Activated naive CD8-positive, alpha-beta T cell treated with anti-CD3 and anti-CD28 coated beads for 36 hours (primary cell): Measurements from ENCODE around the gene APCDD1. TPM values are rescaled to one million over a fixed set of nuclear protein-coding genes. Genes with fewer than 3 reads are reported as not detected.

Experiments
- DNase-seq: peaks from one replicate; pipeline ENCODE4 v3.0.0; 2021
- H3K27ac Mint-ChIP-seq: one replicate; pipeline ENCODE4 v1.8.0; 2022; ENCODE audit warnings: mild to moderate bottlenecking, moderate library complexity, mixed read lengths
- H3K27me3 Mint-ChIP-seq: one replicate; pipeline ENCODE4 v1.8.0; 2022; ENCODE audit warnings: mild to moderate bottlenecking, mixed read lengths
- H3K36me3 Mint-ChIP-seq: one replicate; pipeline ENCODE4 v1.8.0; 2021; ENCODE audit warnings: mild to moderate bottlenecking, mixed read lengths
- H3K4me1 Mint-ChIP-seq: one replicate; pipeline ENCODE4 v1.8.0; 2021; ENCODE audit warnings: mixed read lengths
- H3K4me3 Mint-ChIP-seq: one replicate; pipeline ENCODE4 v1.8.0; 2022; ENCODE audit warnings: mild to moderate bottlenecking, moderate library complexity, mixed read lengths
- H3K9me3 Mint-ChIP-seq: one replicate; pipeline ENCODE4 v1.8.0; 2022; ENCODE audit warnings: mixed read lengths
- total RNA-seq, 2 experiments: library from RNA; stranded (reverse); gene quantifications; one replicate each; pipeline ENCODE4 v1.2.3, GENCODE V29; 2021

The APCDD1 gene
- total RNA-seq, 2 experiments from 2014 or later, result not detected

DNA sequence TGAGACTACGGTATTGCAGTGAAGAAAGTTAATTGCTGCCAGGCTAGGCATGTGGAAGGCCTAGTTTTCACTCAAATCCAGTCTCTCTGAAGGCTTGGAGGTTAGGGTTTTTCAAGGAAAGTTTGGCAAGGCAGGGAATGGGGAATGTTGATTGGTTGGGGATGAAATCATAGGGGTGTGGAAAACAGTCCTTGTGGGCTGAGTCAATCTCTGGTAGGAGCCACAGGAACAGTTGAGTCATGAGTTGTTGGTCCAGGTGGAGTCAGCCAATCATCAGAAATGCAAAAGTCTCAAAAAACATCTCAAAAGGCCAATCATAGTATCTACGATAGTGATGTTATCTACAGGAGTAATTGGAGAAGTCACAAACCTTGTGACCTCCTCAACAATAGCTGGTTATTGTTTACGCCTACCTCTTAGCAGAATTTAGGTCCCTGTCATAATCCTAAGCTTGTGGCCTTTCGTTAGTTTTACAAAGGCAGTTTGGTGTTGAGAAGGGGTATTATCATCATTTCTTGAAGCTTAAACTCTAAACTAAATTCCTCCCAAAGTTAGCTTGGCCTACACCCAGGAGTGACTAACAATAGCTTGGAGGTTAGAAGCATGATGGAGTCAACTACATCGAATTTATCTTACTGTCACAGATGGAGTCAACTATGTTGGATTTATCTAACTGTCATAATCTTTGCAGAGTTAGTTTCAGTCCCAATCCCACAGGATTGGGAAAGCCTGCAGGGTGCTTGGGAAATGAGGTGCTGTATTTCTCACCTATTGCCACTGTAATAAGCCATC, 33.7 kb upstream of the APCDD1 start:
- Mint-ChIP-seq H3K27me3 (no peaks in the 10 kb centered on the region), H3K4me3 (no peak overlapping the region), H3K27ac (no peak overlapping the region), H3K36me3 (no peaks in the 10 kb centered on the region), H3K4me1 (no peaks in the 10 kb centered on the region), H3K9me3 (no peaks in the 10 kb centered on the region)
- no peak for DNase-seq

DNA sequence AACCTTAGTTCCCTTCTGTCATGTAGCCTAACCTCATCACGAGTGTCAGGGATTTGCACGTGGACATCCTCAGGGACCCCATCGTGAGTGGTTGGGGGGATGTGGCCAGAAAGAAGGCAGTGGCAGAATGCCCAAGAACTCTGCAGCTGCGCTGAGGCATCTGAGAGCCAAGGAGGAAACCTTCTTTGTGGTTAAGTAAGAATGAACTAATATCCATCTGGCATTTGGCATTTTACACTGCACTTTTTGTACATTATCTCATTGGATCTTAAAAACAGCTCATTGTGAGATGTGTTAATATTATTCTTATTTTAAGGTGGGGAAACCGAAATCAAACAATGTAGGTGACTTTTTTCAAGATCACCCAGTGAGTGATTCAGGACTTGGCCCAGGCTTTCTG, 32.6 kb upstream of the APCDD1 start:
- no peak overlapping the region for H3K4me3 Mint-ChIP-seq
- H3K36me3 Mint-ChIP-seq, result no peaks in the 10 kb centered on the region
- H3K4me1 Mint-ChIP-seq, result no peaks in the 10 kb centered on the region
- no peak for DNase-seq
- H3K27me3 Mint-ChIP-seq, result no peaks in the 10 kb centered on the region
- H3K9me3 Mint-ChIP-seq, result no peaks in the 10 kb centered on the region
- no peak overlapping the region for H3K27ac Mint-ChIP-seq

DNA sequence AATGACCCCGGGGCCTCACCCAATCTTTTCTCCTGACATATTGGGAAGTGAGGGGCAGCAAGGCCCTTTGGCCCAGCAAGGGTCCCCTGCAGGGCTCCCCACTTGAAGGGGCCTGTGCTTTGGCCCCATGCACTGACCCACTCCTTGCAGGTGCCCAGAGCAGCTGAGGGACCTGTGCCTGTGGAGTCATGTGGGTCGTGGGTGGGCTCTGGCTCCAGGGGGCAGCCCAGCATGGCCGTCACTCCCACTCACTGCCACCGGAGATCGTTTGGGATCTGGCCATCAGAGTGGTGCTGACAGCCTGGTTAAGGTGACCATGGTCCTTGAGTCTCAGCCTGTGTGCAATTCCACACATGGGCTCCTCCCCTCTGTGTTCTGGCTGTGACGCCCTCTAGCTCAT, 31.7 kb upstream of the APCDD1 start:
- Mint-ChIP-seq H3K4me1 (no peaks in the 10 kb centered on the region), H3K27me3 (no peaks in the 10 kb centered on the region), H3K9me3 (no peaks in the 10 kb centered on the region), H3K36me3 (no peaks in the 10 kb centered on the region), H3K4me3 (no peak overlapping the region), H3K27ac (no peak overlapping the region)
- DNase-seq, result no peak

DNA sequence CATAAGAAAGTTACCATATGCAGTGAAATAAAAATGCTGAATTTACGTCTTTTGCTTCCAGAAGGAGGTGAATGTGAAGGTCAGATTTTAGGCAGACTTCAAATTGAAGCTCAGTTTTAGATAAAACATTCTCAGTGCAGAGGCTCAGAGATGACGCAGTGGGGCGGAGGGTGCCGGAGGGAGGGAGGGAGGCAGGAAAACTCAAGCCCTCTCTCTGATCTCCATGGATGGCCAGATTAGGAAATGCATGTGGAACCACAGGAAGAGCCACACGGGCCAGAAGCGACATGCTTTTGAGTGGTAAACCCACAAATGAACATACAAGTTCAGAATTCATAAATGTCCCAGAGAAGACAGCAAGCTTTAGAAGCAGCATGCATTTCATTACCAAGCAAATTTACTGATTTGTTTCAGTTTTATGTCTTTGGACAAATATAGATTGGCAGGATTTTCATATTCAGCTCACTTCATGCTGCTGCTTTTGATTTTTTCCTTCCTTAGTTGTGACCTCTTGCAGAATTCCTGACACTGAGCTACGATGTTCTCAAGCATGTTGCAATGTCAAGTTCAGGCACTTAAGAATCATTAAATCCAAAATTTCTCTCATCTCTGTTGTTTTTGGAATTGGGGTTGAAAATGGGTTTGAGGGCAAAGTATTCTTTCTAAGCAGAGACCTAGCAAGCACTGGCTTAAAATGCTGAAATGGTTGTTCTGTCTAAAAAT, 29.7 kb upstream of the APCDD1 start:
- no peaks in the 10 kb centered on the region for H3K9me3 Mint-ChIP-seq
- no peaks in the 10 kb centered on the region for H3K36me3 Mint-ChIP-seq
- H3K27ac Mint-ChIP-seq, result no peak overlapping the region
- no peak for DNase-seq
- no peak overlapping the region for H3K4me3 Mint-ChIP-seq
- H3K27me3 Mint-ChIP-seq, result no peaks in the 10 kb centered on the region
- no peaks in the 10 kb centered on the region for H3K4me1 Mint-ChIP-seq

DNA sequence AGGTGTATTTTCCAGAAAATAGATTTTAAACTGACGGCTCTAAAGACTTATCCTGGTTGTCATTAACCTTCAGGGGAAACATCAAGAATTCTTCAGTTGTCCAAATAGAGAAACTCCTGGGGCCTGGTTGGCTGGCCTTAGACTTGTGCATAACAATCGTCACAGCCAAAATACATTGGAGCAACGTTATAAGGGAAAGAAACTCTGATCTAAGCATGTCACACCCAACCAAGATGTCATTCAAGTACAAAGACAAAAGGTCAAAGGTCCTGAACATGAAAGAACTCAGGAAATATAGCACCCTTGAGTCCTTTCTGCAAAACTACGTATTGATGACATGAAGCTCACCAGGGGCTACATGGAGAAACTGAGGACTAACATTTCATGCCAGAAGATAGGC, 23.8 kb upstream of the APCDD1 start:
- Mint-ChIP-seq H3K4me3 (no peak overlapping the region), H3K9me3 (no peaks in the 10 kb centered on the region)

DNA sequence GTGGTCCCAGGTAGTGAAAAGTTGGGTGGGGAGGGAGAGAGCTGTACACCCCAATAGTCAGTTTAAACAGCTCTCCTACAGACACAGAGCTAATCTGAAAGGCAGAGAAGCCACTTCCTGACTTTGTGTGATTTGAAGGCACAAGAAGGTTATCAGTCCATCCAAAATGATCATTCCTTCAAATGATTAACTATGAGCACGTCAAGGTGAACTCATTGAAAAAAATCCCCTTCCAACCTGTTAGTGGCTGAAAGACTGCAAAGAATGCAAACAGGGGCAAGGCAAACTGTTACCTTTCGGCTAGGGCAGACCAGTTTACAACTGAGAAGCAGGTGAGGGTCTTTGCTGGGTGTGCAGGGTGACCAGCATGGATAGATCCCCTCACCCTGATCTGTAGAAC, 22.8 kb upstream of the APCDD1 start:
- DNase-seq, result no peak
- Mint-ChIP-seq H3K9me3 (no peaks in the 10 kb centered on the region), H3K27ac (no peak overlapping the region), H3K27me3 (no peaks in the 10 kb centered on the region), H3K4me1 (no peaks in the 10 kb centered on the region), H3K36me3 (no peaks in the 10 kb centered on the region), H3K4me3 (no peak overlapping the region)

More for the DNA sequence above, 23.8 kb upstream of the APCDD1 start:
- no peaks in the 10 kb centered on the region for H3K36me3 Mint-ChIP-seq
- H3K27ac Mint-ChIP-seq, result no peak overlapping the region
- H3K27me3 Mint-ChIP-seq, result no peaks in the 10 kb centered on the region
- no peaks in the 10 kb centered on the region for H3K4me1 Mint-ChIP-seq
- DNase-seq, result no peak

DNA sequence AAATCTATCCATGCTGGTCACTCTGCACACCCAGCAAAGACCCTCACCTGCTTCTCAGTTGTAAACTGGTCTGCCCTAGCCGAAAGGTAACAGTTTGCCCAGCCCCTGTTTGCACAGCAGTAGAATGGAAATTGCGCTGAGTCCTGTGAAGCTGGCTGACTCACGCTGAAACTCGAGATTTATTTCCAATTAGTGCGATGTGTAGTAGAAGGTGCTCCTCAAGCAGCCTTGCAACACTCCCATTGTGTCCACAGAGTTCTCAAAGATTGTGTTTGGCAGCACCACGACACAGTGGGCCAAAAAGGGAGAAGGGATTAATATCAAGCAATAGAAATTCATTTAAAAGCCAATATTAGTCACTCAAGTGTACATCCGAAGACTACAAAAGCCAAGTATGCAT, 21.7 kb upstream of the APCDD1 start:
- Mint-ChIP-seq H3K27ac (no peak overlapping the region), H3K27me3 (no peaks in the 10 kb centered on the region), H3K9me3 (no peaks in the 10 kb centered on the region), H3K4me3 (no peak overlapping the region), H3K4me1 (no peaks in the 10 kb centered on the region), H3K36me3 (no peaks in the 10 kb centered on the region)
- DNase-seq, result no peak

DNA sequence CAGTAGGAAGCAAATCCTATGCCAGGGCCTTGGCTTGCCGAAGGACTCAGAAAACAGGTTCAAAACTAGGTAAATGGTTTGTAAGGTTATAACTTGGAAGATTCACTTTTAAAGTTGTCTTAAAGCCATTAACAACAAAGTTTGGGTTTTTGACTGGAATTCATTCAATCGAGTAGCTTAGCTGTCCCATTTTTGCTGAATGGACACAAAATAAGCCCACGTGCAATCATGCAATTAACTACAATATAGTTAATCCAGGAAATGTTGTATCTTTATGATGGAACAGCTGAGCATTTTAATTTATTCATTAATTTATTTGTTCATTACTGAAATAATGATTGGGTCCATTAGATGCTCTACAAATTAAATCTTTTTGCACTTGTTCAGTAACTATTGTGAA, 18.3 kb upstream of the APCDD1 start:
- H3K27ac Mint-ChIP-seq, result no peak overlapping the region
- no peaks in the 10 kb centered on the region for H3K9me3 Mint-ChIP-seq
- no peaks in the 10 kb centered on the region for H3K27me3 Mint-ChIP-seq
- DNase-seq, result no peak
- H3K36me3 Mint-ChIP-seq, result no peaks in the 10 kb centered on the region
- H3K4me3 Mint-ChIP-seq, result no peak overlapping the region
- no peaks in the 10 kb centered on the region for H3K4me1 Mint-ChIP-seq

DNA sequence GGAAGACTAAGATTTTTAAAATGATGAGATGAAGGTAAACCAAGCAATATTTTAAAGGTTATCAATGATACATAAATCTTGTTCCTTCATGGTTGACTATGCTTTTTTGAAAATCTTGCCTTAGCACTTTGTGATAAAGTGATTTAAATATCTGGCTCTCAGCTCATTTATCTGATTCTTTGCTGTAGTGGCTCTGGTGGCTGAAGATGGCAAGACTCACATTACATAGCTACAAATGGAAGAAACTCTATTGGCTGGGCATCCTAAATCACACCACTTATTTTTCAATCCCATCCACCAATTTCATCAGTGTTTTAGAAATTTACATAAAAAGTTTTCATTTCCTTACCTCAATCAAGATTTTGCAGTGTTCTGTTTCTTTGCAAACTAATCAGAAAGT, 16.6 kb upstream of the APCDD1 start:
- Mint-ChIP-seq H3K4me3 (no peak overlapping the region), H3K9me3 (no peaks in the 10 kb centered on the region), H3K27me3 (peaks cover 4% of the 10 kb centered on the region), H3K27ac (no peak overlapping the region), H3K4me1 (no peaks in the 10 kb centered on the region), H3K36me3 (no peaks in the 10 kb centered on the region)
- DNase-seq, result no peak

DNA sequence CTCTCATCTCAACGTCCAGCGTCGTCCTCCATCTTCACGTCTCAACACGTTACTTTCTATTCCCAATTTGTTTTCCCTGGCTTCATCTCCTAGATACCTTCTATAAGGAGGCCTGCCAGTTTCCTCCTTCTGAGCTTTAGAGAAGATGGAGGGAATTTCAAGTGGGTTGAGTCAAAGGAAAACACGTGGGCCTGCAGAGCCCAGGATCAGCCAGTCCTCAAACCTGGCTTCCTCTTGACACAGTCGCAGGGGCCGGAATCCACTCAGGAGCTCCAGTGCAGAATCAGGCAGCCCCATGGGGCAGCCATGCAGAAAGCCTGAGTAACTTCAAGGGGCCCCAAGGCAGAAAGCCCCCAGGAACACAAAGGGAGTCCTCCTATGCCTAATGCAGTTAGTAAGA, 14.5 kb upstream of the APCDD1 start:
- H3K27ac Mint-ChIP-seq, result no peak overlapping the region
- no peak for DNase-seq
- H3K27me3 Mint-ChIP-seq, result peaks cover 8% of the 10 kb centered on the region
- H3K36me3 Mint-ChIP-seq, result no peaks in the 10 kb centered on the region
- no peak overlapping the region for H3K4me3 Mint-ChIP-seq
- no peaks in the 10 kb centered on the region for H3K4me1 Mint-ChIP-seq
- no peaks in the 10 kb centered on the region for H3K9me3 Mint-ChIP-seq

DNA sequence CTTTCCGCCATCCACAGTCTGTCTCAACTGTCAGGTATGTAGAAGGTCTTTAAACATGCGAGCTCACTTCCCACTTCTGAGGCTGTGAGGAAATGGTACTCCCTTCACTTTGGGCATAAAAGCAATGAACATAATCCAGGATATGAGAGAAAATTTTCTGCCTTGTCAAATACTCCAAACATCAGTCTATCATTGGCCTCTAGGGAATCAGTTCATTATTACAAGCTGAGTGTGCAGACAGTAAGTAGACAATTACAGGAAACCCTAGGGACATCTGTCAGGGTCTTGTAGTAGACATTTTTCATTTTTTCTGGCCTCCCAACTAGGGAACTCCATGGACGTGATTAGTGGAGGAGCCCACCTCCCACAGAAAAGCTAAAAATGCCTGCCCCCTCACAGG, 13.6 kb upstream of the APCDD1 start:
- H3K36me3 Mint-ChIP-seq, result no peaks in the 10 kb centered on the region
- H3K9me3 Mint-ChIP-seq, result no peaks in the 10 kb centered on the region
- H3K4me1 Mint-ChIP-seq, result no peaks in the 10 kb centered on the region
- peaks cover 8% of the 10 kb centered on the region for H3K27me3 Mint-ChIP-seq
- H3K27ac Mint-ChIP-seq, result no peak overlapping the region
- no peak for DNase-seq
- no peak overlapping the region for H3K4me3 Mint-ChIP-seq

DNA sequence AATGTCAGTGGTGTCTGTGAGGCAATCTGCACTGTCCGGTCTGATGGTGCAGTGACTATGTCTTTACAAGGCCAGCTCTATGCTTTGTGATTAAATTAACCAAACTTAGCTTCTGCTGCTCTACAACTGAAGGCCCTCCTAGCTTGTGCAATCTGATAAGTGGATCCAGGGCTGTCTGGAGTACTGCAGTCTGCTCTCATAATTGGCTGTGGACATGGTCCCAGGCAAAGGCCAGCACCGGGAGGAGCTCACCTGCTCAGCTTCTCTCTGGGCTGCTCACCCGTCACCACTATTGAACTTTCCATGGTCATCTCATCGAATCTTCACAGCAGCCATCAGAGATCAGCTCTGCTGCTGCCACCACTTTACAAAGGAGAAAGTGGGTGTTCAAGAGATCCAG, 13.0 kb upstream of the APCDD1 start:
- Mint-ChIP-seq H3K4me1 (no peaks in the 10 kb centered on the region), H3K36me3 (no peaks in the 10 kb centered on the region), H3K27me3 (peaks cover 8% of the 10 kb centered on the region), H3K27ac (no peak overlapping the region), H3K9me3 (no peaks in the 10 kb centered on the region), H3K4me3 (no peak overlapping the region)
- no peak for DNase-seq

DNA sequence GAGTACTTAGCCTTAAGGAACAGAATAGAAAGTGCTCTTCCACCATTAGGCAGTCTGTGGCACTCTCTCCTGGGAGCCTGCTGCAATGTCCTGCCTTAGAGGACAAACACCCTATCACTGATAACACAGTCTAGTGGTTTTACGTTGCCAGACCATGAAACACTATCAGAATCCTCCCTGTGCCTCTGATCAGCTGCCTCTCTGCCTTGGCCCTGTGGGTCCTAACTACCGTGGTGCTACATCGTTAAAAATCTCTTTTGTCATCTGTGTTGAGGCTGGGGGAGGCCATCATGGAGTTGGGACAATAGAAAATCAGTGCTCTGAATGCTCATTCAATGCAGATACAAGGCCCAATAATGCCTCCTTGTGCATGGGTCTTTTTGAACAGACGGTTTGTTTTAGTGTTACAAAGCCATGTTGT, 11.9 kb upstream of the APCDD1 start:
- no peaks in the 10 kb centered on the region for H3K9me3 Mint-ChIP-seq

DNA sequence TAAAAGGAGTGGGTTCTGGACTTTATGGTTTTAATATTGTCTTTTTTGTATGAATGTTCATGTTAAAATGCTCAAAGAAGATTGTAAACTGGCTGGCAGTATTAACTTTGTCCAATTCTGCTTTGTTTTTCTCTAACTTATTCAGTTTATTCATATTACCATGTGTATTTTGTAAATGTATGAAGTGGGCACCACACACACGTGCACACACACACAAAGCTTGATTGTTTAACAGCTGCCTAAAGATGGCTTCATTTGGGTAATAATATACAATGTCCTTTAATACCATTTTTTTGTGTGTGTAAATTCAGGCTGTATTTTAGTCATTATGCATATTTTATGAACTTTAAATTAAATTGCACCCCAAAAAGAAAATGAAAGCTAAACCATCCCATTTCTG, 11.4 kb upstream of the APCDD1 start:
- DNase-seq, result no peak
- Mint-ChIP-seq H3K9me3 (no peaks in the 10 kb centered on the region), H3K4me1 (no peaks in the 10 kb centered on the region), H3K36me3 (no peaks in the 10 kb centered on the region), H3K27me3 (peaks cover 8% of the 10 kb centered on the region), H3K4me3 (no peak overlapping the region), H3K27ac (no peak overlapping the region)

More for the DNA sequence above, 11.9 kb upstream of the APCDD1 start:
- H3K4me3 Mint-ChIP-seq, result no peak overlapping the region
- no peaks in the 10 kb centered on the region for H3K4me1 Mint-ChIP-seq
- H3K36me3 Mint-ChIP-seq, result no peaks in the 10 kb centered on the region
- H3K27me3 Mint-ChIP-seq, result peaks cover 8% of the 10 kb centered on the region
- no peak for DNase-seq
- no peak overlapping the region for H3K27ac Mint-ChIP-seq

DNA sequence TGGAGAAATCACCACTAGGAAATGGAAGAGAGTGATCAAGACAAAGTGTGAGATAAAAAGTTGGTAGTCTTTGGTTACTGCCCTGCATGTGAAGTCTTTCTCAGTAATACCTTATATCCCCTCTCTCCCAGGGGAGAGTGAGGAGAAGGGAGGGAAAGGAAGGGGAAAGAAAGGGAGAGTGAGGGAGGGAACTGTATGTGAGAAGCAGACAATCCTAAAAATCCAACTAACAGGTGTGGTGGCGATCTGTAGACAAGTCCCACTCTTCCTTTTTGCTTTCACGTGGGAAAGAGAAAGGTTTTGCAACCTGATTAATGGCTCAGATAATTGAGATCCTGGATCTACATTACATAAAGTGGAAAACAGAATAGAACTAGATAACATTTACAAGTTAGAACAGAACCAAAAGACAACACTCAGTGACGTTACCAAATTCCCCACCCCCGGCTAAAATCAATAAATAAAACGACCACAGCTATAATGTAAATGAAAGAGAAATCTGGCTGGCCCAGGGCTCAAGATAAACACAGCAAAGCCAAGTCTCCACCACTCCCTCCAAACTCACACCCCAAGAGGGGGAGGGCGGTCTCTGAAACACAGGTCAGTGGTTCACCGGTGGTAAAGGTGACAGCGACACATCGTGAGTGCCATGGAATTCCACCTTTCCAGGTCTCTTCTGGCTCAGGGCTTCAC, 10.0 kb upstream of the APCDD1 start:
- H3K9me3 Mint-ChIP-seq, result no peaks in the 10 kb centered on the region
- no peak overlapping the region for H3K4me3 Mint-ChIP-seq
- DNase-seq, result no peak
- no peak overlapping the region for H3K27ac Mint-ChIP-seq
- H3K36me3 Mint-ChIP-seq, result no peaks in the 10 kb centered on the region
- H3K27me3 Mint-ChIP-seq, result peaks cover 13% of the 10 kb centered on the region
- no peaks in the 10 kb centered on the region for H3K4me1 Mint-ChIP-seq
